ENCODE measurements around the gene ZNF808.

DNA sequence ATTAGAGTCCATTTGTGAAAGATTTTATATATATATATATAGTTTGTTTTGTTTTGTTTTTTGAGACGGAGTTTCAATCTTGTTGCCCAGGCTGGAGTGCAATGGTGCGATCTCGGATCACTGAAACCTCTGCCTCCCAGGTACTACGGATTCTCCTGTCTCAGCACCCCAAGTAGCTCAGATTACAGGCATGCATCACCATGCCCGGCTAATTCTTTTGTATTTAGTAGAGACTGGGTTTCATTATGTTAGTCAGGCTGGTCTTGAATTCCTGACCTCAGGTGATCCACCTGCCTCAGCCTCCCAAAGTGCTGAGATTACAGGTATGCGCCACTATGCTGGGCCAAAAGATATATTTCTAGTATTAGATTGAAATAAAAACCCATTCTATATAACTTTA is 38.7 kb downstream of the ZNF808 start:
- TF ChIP-seq, protein P1, sequence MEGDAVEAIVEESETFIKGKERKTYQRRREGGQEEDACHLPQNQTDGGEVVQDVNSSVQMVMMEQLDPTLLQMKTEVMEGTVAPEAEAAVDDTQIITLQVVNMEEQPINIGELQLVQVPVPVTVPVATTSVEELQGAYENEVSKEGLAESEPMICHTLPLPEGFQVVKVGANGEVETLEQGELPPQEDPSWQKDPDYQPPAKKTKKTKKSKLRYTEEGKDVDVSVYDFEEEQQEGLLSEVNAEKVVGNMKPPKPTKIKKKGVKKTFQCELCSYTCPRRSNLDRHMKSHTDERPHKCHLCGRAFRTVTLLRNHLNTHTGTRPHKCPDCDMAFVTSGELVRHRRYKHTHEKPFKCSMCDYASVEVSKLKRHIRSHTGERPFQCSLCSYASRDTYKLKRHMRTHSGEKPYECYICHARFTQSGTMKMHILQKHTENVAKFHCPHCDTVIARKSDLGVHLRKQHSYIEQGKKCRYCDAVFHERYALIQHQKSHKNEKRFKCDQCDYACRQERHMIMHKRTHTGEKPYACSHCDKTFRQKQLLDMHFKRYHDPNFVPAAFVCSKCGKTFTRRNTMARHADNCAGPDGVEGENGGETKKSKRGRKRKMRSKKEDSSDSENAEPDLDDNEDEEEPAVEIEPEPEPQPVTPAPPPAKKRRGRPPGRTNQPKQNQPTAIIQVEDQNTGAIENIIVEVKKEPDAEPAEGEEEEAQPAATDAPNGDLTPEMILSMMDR (IDR thresholded peaks at IDR 0.05; ENCODE audit: insufficient read depth, low read length, poor library complexity, severe bottlenecking): no peak
- TF ChIP-seq EZH2phosphoT487 (conservative IDR thresholded peaks at IDR 0.05; ENCODE audit: low read length): no peak

Measured in SU-DHL-6 (cell line).